ENCODE results near the gene KREMEN1.

DNA sequence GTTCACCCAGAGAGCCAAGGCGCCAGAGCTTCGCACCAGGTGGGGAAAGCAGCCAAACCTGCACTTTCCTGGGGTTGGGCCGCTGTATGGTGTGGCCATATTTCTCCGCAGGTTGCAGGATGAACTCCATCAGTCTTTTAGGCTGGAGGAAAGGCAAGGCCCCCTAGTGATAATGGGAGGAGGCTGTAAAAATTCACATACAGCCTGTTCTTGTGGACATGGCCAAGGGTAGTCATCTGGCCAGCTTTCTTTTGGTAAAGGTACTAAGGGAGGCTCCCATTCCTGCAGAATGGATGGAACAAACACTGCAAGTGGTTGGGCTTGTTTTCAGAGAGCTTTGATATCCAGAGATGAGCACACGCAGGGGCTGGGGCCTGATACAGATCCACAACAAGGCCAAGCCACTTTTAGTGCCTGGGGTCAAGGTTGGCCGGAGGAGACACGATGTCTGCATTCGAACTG is 40.8 kb upstream of the KREMEN1 start:
- TF ChIP-seq, protein P1, sequence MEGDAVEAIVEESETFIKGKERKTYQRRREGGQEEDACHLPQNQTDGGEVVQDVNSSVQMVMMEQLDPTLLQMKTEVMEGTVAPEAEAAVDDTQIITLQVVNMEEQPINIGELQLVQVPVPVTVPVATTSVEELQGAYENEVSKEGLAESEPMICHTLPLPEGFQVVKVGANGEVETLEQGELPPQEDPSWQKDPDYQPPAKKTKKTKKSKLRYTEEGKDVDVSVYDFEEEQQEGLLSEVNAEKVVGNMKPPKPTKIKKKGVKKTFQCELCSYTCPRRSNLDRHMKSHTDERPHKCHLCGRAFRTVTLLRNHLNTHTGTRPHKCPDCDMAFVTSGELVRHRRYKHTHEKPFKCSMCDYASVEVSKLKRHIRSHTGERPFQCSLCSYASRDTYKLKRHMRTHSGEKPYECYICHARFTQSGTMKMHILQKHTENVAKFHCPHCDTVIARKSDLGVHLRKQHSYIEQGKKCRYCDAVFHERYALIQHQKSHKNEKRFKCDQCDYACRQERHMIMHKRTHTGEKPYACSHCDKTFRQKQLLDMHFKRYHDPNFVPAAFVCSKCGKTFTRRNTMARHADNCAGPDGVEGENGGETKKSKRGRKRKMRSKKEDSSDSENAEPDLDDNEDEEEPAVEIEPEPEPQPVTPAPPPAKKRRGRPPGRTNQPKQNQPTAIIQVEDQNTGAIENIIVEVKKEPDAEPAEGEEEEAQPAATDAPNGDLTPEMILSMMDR (IDR thresholded peaks at IDR 0.05; ENCODE audit: poor library complexity): no peak
- TF ChIP-seq EZH2 (IDR thresholded peaks at IDR 0.05; ENCODE audit: borderline replicate concordance) (no peak), EZH2phosphoT487 (IDR thresholded peaks at IDR 0.05; ENCODE audit: low read depth, severe bottlenecking, unreplicated experiment) (no peak)
